HG02973 (cell line): Measurements from ENCODE around the gene FOXC1.

ENCODE experiments used
- ATAC-seq: cut with Tn5 transposase; IDR thresholded peaks from one replicate; pipeline ENCODE4 v1.9.1; 2021; ENCODE audit warnings: moderate library complexity; ENCODE audit not compliant: unreplicated experiment

The FOXC1 gene

DNA sequence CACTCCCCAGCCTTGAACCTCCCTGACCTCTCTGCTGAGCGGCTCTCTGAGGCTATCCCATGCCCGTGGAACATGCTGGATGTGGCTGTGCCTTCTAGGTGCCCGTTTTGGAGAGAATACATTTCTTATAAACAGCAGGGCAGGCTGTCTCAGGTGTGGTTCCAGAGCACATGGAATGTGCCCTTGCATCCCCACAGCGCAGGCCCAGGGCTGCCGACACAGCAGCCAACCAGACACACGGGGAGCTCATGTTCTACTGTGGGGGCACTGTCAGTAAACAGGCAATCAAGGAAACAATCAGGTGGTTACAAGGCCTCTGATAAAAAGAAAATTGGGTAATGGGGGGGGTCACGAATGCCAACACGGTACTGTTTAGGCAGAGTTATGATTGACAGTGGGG is 30.8 kb downstream of the FOXC1 start:
- no peak for ATAC-seq

DNA sequence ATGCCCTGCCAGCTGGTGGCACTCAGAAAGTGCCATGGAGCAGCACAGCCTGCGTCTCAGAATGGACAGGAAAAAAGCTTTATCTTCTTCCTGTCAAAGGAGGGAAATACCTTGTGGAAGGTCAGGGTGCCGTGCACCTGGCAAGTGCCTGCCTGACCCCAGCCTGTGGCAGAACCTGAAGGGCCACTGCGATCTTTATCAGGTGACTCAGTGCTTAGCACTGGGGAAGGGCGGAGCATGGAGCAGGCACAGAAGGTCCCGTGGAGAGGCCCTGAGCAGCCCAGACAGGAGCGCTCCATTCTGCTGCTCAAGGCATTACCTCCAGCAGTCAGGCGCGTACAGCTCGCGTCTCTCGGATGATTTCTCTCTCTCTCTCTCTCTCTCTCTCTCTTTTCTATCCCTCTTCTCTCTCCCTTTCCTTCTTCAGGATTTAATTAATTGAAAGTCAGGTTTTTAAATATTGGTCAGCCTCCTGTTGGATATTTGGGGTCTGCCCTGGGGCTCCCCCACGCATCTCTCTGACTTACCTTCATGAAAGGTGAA is 31.7 kb downstream of the FOXC1 start:
- no peak for ATAC-seq

DNA sequence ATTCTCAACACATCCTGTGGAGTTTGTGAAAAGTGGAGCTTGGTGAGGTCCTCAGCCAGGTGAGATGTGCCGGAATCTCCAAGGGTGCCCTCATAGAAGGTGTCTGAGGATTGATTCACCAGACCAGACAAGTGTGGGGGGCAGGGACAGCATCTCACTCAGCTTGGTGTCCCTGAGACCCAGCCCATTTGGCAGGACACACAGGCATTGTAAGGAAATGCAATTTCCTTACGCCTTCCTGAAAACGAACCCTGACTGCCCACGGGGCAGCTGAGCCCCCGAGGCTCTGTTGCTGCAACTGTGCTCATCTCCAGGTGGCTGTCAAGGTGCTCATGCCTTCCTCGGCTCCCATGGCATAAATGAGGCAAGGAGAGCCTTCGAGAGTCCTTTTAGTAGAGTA is 33.4 kb downstream of the FOXC1 start:
- no peak for ATAC-seq

DNA sequence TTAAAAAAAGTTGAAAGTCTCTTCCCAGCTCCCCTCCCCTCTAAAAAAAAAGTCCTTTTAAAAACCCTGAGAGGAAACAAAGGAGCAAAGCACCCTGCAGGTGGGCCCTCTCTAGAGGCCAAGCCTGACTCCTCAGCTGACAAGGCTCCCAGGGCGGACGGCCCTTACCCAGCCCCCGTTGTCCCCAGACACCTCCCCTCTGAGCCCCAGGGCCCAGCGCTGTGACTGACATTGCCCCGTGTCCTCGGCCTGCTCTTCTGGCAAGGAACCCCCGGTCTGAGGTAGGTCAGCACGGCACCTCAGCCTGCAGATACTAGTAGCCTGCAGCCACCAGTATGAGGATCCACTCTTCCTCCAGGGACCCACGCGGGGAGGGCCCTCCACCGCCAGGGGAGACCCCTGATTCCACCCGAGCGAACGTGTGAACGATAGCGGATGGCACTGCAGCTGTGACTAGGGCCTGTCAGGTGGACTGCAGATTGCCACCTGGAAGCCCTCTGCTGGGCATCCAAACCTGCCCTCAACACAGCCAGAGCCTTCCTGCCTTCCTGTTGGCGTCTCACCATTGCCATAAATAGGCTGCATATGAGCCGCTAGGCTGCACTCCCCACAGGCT is 34.2 kb downstream of the FOXC1 start:
- no peak for ATAC-seq

DNA sequence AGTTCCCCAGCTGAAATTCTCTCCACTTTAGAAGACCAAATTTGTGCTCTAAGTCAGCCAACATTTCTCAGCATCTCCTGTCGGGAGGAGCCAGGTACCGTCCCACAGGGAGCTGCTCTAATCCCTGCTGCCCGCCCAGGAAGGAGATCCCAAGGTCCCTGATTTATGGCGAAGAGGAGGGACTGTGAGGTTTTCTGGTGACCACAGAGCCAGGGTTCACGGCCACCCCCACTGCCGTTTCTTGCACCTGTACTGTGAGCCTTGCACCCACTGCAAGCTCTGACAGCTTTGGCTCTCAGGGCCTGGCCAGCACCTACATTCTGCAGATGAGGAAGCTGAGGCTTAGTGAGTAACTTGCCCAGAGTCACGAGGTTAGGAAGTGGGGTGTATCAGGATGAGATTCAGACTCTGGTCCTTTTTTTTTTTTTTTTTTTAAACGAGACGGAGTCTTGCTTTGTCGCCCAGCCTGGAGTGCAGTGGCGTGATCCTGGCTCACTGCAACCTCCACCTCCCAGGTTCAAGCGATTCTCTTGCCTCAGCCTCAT is 34.9 kb downstream of the FOXC1 start:
- no peak for ATAC-seq

DNA sequence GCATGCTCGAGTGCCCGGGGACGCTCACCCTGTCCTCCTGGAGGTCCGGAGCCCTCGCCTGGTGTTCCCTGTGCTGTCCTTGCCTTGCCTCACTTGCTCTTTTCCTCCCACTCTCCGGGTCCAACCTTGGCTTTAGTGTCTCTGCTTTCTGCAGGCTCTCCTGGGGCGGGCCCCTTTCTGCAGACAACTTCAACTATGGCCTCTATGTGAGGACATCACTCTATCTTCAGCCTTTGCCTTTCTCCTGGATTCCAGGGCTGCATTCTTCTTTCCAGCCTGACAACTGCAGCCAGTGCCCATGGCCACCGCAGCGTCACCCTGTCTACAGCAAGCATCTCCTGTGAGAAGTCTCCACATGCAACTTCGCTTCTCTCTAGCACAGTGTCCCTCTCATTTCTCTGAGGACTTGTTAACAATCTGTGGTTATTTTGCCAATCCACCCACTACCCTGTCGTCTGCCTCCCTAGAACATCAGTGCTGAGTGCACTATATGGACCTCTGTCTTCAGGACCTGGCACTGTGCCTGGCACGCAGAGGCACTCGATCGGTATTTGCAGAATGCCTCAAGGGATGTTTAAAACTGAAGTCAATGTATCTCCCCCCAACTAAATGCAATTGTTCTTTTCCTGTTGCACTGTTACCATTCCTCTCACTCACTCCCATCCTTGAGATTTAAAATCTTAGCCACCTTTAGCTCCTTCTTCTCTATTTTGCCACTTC is 35.9 kb downstream of the FOXC1 start:
- no peak for ATAC-seq

DNA sequence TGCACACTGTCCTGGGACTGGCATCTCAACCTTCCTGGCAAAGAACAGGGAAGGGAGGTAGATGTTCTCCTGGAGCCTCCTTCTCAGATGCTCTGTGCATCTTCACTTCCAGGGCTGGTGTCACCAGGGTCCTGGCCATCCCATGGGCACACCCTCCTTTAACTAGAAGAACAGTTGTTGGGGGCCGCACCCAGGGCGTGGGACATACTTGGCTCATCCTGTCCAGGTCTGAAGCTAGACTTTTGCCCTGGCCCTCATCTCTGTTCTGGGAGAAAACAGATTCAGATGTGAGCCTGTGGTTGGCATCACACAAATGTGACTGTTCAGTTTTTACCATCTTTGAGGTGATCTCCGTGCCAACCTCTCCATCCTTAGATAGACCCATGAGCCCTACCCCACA is 41.6 kb downstream of the FOXC1 start:
- no peak for ATAC-seq

DNA sequence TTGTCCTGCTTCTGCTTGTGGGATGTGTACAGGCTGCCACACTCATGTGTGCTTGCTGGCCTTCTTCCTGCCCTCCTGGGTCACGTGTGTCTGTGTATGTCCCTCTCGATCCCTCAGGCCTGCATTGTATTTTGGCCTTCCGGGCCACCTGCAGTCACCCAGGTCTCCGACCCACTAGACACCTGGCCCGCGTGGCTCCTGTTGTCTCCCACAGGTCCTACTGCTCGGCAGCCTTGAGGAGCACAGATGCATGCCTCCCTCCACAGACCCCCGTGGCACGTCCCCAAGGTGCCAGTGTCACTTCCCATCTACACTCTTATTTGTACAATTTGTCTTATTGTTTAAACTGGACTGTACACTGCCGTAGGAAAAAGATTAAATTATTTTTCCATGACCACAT is 43.1 kb downstream of the FOXC1 start:
- no peak for ATAC-seq

DNA sequence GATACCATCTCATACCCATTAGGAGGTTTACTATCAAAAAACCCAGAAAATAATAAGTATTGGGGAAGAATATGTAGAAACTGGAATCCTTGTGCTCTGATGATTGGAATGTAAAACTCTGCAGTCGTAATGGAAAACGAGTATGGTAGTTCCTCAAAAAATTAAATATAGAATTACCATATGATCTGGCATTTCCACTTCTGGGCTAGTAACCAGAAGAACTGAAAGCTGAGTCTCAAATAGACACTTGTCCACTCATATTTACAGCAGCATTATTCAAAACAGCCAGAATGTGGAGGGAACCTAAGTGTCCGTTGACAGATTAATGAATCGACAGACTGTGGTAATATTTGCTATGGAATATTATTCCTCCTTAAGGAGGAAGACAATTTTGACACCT is 44.3 kb downstream of the FOXC1 start:
- ATAC-seq, result no peak

DNA sequence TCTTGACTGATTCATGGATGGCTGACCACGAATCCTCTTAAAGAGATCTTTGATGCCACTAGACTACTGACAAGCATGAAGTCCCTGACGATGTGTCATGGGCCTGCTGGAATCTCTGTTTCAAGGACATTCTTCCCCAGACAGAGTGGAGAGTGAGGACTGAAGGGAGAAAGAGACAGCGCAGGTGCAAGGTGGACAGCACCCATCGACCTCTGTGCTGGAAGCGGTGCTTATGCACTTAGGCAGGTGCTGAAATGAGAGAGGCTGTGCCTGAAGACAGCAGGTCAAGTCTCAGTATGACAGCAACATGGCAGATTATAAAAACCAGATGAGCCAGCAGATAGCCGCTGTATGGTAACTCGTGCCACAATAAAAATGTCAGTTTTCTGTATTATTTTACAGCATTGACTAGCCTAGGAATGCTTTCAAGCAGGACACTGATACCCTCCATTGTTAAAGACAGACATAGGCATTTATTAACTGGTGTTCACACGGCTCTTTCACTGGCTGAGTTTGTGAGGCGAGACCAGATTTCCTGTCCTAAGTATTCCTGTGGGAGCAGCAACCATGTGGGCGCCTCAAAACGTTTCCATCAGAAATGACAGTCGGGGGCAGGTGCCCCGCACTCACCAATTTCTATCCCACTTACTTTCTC is 47.5 kb downstream of the FOXC1 start:
- no peak for ATAC-seq

DNA sequence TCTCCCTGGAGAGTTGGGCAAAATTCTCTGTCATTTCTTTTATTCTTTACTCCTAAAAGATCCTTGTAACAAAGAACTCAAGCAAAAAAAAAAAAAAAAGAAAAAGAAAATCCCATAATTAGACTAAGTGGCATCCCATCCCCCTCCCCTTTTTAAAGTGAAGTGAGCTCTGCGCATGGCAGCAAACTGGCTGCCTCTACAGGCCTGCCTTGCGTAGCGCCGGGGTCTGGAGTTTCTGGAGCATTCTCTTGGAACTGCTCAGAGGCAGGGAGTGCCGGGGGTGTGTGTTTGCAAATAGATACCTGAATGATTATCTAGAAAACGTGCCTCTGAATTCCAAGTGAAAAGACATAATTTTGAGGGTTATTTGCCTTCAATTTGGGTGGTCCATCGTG is 48.1 kb downstream of the FOXC1 start:
- no peak for ATAC-seq

DNA sequence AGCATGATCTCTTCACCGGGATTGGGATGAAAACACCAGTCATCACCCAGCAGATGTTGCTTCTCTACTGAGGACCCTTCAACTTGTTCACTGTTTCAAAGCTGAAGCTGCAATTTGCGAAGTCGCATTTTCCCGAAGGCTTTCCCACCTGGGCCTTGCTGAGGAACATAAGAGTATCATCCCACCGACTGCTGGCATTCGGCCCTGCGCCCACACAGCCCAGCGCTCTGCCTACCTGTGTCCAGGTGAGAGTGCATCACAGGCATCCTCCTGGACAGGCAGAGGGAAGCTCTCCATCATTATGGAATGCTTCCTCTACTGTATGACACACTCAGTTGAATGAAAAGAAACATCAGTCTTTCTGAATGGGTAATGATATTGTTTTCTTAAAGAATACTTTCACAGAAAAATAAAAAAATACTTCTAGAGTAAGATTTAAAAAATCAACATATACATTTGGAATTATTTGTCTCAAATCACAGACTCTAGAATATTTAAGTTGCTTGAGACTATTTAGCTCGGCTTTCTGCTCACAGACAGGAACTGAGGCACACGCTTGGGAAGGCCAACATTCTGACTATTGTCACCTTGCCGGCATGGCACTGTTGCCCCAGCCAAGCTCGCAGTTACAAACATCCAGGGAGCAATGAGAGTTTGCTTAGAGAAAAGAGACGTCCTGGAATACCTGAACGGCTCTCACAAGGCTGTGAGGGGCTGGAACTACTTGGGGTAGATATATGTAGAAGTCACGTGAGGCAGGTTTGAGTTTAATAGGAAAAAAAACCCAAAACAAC is 48.7 kb downstream of the FOXC1 start:
- no peak for ATAC-seq

DNA sequence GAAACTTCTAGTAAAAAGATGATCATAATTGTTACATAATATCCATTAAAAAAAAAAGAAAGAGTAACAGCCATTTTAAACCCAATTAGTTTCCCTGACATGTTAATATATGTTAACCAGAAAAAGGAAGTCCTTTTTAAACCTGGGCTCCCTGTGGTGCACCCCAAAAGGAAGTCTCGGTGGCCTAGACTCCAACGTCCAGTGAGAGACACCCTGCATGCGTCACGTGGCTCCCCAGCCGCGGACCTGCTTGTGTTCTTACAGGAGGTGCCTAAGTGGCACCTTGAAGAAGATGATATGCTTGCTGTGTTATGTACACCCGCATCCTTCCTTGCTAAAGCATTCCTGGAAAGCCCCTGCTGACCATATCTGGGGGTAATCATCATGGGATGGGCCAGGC is 50.1 kb downstream of the FOXC1 start:
- no peak for ATAC-seq

DNA sequence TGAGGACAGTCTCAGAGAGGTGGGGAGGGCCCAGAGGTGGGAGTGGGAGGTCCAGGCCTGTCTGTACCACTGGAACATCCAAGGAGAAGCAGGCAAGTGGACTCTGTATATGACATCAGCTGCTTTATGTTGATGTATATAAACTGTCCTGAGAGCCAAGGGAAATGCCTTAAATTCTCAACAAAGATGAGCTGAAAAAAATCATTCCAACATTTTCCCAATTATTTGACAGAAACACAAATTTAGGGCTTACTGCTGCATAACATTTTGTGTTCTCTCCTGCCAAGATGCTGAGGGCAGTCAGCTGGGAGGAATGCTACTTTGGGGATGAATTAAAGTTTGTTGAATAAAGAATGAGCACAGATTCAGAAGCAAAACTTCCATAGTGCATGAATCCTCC is 52.8 kb downstream of the FOXC1 start:
- ATAC-seq, result no peak
